Measurements from ENCODE around the gene IL1R2. TPM values are rescaled to one million over a fixed set of nuclear protein-coding genes. Genes with fewer than 3 reads are reported as not detected.

IL1R2 gene
- total and polyA plus RNA-seq, 2 of the 8 experiments (the other 6 are each of a cell fraction or from before 2014, with no cell fraction given), result 0.06 TPM; not detected in 1

- H2AFZ ChIP-seq (ENCODE audit: low read length), result no peak overlapping the region
- no peaks in the 10 kb centered on the region for H3K36me3 ChIP-seq (ENCODE audit: control insufficient read depth in 2 of 4, insufficient read depth in 4 of 4, low read length in 3 of 4)
- no peaks in the 10 kb centered on the region for H3K23me2 ChIP-seq (ENCODE audit: low read depth, low read length)
- TF ChIP-seq TAF1 (IDR thresholded peaks at IDR 0.05; ENCODE audit: low read depth, low read length) (no peak), CEBPB (IDR thresholded peaks at IDR 0.05; ENCODE audit: low read depth, low read length) (peak; percentile 77)
- H4K91ac ChIP-seq (replicated peaks; ENCODE audit: insufficient read length, low read length), result no peak overlapping the region
- H3K14ac ChIP-seq (ENCODE audit: insufficient read length), result no peak overlapping the region
- H3K18ac ChIP-seq (ENCODE audit: extremely low read depth, low read length), result peak overlapping the region; percentile 19; the same call in 1 of the 2 replicates
- no peak overlapping the region for H3K4ac ChIP-seq (replicated peaks; ENCODE audit: insufficient read length, low read depth, low read length)
- H3K27ac ChIP-seq (ENCODE audit: low read depth, low read length), result no peak overlapping the region
- H3K79me2 ChIP-seq (ENCODE audit: control insufficient read depth in 1 of 2, insufficient read depth in 2 of 2, low read length in 2 of 2), result no peaks in the 10 kb centered on the region
- no peak overlapping the region for H2BK5ac ChIP-seq (ENCODE audit: low read depth, low read length)
- no peak overlapping the region for H3K4me3 ChIP-seq (ENCODE audit: extremely low read depth in 1 of 4, insufficient read depth in 2 of 4, low read depth in 3 of 4, low read length in 4 of 4)
- H2BK12ac ChIP-seq (ENCODE audit: low read depth, low read length), result no peak overlapping the region
- no peak overlapping the region for H3K56ac ChIP-seq (replicated peaks; ENCODE audit: insufficient read length, low read depth, low read length)
- no peak overlapping the region for H2BK120ac ChIP-seq (replicated peaks; ENCODE audit: low read depth, low read length)
- ChIA-PET CTCF (ENCODE audit: partially characterized antibody) (interaction anchor here (0.9 to 1.7 kb wide), 4 partner anchors 12 to 84 kb away, joined by 3 to 8 read pairs (median 4); no protein-coding TSS in a partner anchor), POLR2A (ENCODE audit: partially characterized antibody) (no interaction called here)
- H2BK20ac ChIP-seq (ENCODE audit: low read length), result 0 out of 2 replicates have a peak overlapping the region, but pooled peaks have one; percentile 21
- DNase-seq (ENCODE audit: low read depth in 1 of 2, low spot score in 2 of 2) (no peak), FAIRE-seq (no peak)
- H3K9me3 ChIP-seq (ENCODE audit: insufficient read depth in 2 of 2, low read depth in 1 of 2, low read length in 1 of 2), result peaks cover 5 to 19% of the 10 kb centered on the region in 2 experiments
- no peak overlapping the region for H3K9ac ChIP-seq (replicated peaks in 1 of 4; ENCODE audit: extremely low read depth in 1 of 4, low read depth in 3 of 4, low read length in 3 of 4)
- no peak overlapping the region for H4K5ac ChIP-seq (ENCODE audit: insufficient read length, low read depth, low read length)
- no peaks in the 10 kb centered on the region for H3K27me3 ChIP-seq (replicated peaks in 1 of 4; ENCODE audit: control insufficient read depth in 3 of 4, extremely low read depth in 1 of 4, insufficient read depth in 3 of 4, low read length in 3 of 4)
- H2BK15ac ChIP-seq (ENCODE audit: low read length), result no peak overlapping the region; the same call in 1 of the 2 replicates
- no peaks in the 10 kb centered on the region for H3K79me1 ChIP-seq (ENCODE audit: low read depth, low read length)
- no peak overlapping the region for H3K4me2 ChIP-seq (ENCODE audit: insufficient read depth in 1 of 2, low read depth in 2 of 2, low read length in 2 of 2)
- peaks cover 0 to 4% (median 2%) of the 10 kb centered on the region in 4 experiments; a peak in 4 of 7 replicates for H3K4me1 ChIP-seq (replicated peaks in 1 of 4; ENCODE audit: control insufficient read depth in 3 of 4, insufficient read depth in 4 of 4, low read length in 3 of 4)
- no peaks in the 10 kb centered on the region for H4K20me1 ChIP-seq (replicated peaks in 1 of 2; ENCODE audit: control insufficient read depth in 1 of 2, insufficient read depth in 2 of 2, low read length in 2 of 2)
- WGBS, 2 experiments (ENCODE audit: extremely low coverage in 1 of 2, insufficient coverage in 1 of 2, insufficient read length in 1 of 2, insufficient replicate concordance in 2 of 2, low coverage in 1 of 2, low lambda C conversion rate in 2 of 2, missing lambda C conversion rate in 1 of 2), result 94% methylated on average over 7 of the region's 7 CpGs; no CpG with 5 or more reads in 1 of the 2 experiments
- H4K8ac ChIP-seq (ENCODE audit: extremely low read depth, insufficient read depth, low read length), result no peak overlapping the region
- no peak overlapping the region for H2AK5ac ChIP-seq (ENCODE audit: low read depth, low read length)
- no peak overlapping the region for H3K23ac ChIP-seq (ENCODE audit: insufficient read length)
Measured at GRCh38 chr2:101967826-101968513, 23.8 kb upstream of the IL1R2 start.
